ENCODE data around the gene PRKCE.
A peak's percentile ranks its signal among the peaks of the same experiment; 100 is the strongest.

The PRKCE gene

DNA sequence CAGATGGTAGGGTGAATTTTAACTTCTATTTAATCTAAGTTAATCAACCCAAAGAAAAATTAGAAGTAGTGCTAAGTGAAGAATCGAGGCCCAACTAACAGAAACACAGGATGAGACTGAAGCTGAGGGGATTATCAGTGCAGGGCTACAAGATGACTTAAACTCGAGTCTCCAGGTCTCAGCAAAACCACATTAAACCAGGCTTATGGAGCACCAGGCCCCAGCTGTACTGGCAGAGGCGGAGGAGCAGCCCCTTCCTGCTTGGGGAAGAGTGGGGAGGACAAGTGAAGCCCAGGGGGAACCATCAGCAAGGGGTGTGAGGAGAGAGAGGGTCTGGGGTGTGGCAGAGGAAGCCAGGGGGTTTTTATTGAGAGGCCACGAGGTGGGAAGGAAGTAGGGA is 509.8 kb downstream of the PRKCE start:
- no peak for FAIRE-seq
- no peak for DNase-seq (ENCODE audit: low spot score)

- FAIRE-seq (no peak), DNase-seq (ENCODE audit: low spot score) (no peak)
Observed at GRCh38 chr2:46161911-46162310, 510.4 kb downstream of the PRKCE start.

- FAIRE-seq = no peak
- no peak for DNase-seq (ENCODE audit: low spot score)
Observed at GRCh38 chr2:46162329-46163097, 511.0 kb downstream of the PRKCE start.

- FAIRE-seq = no peak
- no peak for DNase-seq (ENCODE audit: low spot score)
Observed at GRCh38 chr2:46163098-46163430, 511.6 kb downstream of the PRKCE start.

GRCh38 chr2:46163804-46164528 is 512.5 kb downstream of the PRKCE start:
- FAIRE-seq (no peak), DNase-seq (ENCODE audit: low spot score) (peak; percentile 61)

DNA sequence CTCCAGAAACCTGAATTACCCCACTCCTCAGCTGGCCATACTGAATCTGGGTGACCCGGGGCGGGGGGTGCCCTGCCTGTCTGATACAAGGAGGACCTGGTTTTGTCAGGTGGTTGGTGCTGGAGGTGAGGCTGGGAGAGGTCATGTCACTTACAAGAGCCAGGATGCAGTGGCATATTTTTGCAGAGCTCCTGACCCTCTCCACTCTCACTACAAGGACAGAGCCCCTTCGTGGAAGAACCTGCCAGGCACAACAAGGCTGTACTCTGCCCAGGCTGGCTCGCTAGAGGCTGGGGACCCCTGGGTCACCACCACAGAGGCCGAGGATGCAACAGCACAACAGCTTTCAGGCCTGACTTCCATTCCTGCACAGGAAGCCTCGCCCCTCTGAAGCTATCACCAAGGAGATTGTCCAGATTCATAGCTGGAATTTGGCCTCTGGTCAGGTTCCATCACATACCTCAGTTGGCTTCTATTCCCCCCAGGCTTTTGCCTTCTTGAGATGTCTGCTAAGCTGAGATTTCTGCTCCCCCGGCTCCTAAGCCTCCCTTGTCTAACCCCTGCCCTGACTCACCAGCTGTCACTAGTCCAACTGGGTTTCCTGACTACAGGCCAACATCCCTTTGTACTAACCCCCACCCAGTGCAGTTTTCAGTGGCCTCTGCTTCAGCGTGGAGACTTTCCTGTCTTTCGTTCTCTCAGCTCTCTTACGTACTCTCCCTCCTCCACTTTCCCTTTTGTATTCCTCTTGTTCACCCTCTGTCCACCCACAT is 513.2 kb downstream of the PRKCE start:
- peak; percentile 85 for FAIRE-seq
- peak; percentile 85 for DNase-seq (ENCODE audit: low spot score)

DNA sequence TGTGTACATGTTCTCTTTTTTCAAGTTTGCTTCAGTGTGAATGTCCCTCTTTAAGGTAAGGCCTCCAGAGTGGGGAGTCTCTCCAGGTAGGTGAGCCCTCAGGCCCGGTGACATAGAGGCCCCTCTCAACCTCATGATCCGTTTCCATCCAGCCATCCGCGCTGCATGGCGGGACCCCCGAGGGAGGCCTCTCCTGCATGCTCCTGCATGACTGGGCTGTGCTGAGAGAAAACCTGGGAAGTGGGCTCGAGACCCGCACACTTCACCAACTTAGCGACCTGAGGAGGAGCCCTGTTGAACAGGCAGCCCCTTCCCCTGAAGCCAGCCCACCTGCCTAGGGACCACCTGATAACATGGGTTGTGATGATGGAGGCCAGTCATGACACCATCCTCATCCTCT is 514.4 kb downstream of the PRKCE start:
- DNase-seq (ENCODE audit: low spot score) (no peak), FAIRE-seq (no peak)

- DNase-seq (ENCODE audit: low spot score) = no peak
- FAIRE-seq = no peak
Observed at GRCh38 chr2:46167406-46167805, 515.9 kb downstream of the PRKCE start.

DNA sequence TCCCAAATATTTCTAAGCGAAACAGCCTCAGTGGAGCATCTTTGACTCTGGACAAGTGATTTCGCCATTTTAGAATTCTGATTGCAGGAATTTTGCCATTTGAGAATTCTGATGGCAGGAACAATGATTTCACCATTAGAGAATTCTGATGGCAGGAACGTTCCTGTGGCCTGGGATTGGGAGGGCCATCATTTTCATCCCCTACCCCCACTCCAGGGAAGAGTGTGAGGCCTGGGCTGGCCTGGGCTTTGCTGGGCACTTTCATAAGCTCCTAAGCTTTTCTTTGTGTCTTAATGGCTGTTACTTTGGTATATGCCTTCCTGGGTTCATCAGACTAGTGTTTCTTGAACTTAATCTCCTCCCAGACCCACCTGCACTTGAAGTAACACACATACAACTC is 516.4 kb downstream of the PRKCE start:
- no peak for FAIRE-seq
- no peak for DNase-seq (ENCODE audit: low spot score)

DNA sequence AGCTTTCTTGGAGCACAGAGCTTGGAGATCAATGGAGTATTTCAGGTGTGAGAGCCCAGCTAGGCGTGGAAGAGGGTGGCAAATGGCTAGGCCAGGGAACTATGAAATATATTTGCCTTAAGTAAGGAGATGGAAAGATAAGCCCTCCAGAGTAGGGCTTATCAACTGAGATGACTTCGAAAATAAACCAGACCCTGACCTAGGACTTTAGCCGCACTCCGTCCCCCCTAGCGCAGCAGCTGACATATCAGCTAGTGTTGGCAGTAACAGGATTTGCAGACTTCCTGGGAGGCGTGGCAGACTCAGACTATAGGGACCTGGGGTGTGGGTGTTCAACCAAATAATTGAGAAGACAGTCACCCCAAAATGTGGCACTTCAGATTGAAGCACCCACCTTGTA is 518.0 kb downstream of the PRKCE start:
- FAIRE-seq (no peak), DNase-seq (ENCODE audit: low spot score) (no peak)

GRCh38 chr2:46170026-46170425 is 518.6 kb downstream of the PRKCE start:
- FAIRE-seq (no peak), DNase-seq (ENCODE audit: low spot score) (no peak)

DNA sequence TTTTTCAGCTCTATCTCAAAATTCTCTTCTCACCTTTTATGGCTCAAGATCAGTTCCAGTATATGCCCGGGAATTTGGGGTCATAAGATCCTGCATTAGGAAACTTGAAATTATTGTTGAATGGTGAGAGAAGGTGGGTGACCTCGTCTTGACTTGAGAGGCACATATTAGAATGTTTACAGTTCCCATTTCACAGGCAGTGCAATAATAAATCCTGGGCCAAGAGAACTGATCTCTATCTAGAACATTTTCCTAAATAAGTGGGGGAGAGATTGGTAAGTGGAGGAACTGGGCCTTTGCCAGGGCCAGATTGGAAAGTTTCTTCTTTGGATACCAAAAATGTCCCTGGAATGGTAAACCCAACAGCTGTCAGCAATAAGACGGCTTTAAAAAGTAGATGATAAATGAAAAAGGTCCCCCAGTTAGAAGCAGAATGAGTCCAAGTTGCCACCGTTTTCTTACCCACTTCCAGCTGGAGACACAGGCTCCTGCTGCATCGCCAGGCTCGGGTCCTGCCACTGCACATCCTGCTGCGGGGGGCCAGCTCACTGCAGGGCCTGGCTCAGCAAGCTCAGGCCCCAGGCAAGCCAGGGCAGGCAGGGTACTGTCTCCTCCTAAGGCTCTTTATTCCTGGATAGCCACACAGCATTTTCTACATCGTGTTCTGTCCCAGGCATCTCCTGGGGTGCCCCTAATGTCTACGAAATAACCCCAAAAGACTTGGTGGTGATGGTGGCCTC is 519.3 kb downstream of the PRKCE start:
- FAIRE-seq = no peak
- DNase-seq (ENCODE audit: low spot score) = no peak

- DNase-seq (ENCODE audit: low spot score) (peak; percentile 58), FAIRE-seq (no peak)
Observed at GRCh38 chr2:46171411-46171953, 520.0 kb downstream of the PRKCE start.

DNA sequence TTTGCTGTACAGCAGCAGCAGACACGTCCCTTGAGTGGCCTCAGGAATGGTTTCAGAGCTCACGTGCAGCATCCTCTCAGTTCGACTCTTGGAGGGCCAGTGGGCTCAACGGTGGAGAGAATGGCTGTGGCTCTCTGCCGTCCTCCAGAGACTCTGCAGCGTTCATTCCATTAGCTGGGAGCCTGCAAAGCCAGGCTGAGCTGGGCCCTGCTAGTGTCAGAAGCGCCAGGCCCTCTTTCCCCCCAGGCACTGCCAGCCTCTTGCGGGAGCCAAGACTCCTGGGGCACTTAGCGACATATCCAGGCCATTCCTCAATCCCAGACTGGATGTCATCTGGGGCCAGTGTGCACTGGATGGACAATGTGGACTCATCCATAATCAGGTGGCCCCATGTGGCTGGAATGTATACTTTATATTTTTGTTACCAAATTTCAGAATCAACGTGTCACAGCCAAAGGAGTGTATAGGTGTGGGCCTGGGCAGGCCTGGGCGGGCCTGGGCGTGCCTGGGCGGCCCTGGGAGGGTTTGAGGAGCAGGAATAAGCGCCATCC is 520.6 kb downstream of the PRKCE start:
- FAIRE-seq (no peak), DNase-seq (ENCODE audit: low spot score) (no peak)

DNA sequence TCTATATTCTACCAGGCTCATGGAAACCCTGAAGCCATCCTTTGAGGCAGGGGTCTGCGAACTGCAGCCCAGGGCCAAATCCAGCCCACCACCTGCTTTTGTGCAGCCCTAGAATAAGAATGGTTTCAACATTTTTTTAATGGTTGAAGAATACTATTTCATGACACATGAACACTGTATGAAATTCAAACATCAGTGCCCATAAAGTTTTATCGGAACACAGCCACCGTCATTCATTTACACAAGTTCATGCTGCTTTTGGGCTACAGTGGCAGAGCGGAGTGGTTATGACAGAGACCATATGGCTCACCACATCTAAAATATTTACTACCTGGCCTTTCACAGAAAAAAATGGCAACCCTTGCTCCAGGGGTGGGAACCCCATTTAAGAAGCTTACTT is 521.6 kb downstream of the PRKCE start:
- no peak for DNase-seq (ENCODE audit: low spot score)
- FAIRE-seq = no peak

- FAIRE-seq (no peak), DNase-seq (ENCODE audit: low spot score) (no peak)
Observed at GRCh38 chr2:46173636-46174250, 522.3 kb downstream of the PRKCE start.

- FAIRE-seq = no peak
- no peak for DNase-seq (ENCODE audit: low spot score)
Observed at GRCh38 chr2:46174345-46175170, 523.1 kb downstream of the PRKCE start.

DNA sequence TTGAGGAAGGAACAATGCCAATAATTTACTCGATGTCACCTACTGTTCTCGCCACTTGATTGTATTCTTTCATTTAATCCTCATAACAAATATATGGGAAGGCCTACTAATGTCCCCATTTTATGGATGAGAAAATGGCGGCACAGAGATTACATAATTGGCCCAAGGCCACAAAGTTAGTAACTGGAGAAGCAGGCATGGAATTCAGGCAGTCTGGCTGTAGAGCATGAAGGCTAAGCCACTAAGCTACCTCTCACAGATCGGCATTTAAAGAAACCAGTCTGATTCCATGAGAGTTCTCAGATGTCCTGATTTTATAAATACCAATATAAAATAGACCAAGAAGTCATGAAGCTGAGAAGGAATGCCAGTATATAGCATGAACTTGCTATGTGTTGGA is 523.9 kb downstream of the PRKCE start:
- FAIRE-seq = no peak
- no peak for DNase-seq (ENCODE audit: low spot score)

DNA sequence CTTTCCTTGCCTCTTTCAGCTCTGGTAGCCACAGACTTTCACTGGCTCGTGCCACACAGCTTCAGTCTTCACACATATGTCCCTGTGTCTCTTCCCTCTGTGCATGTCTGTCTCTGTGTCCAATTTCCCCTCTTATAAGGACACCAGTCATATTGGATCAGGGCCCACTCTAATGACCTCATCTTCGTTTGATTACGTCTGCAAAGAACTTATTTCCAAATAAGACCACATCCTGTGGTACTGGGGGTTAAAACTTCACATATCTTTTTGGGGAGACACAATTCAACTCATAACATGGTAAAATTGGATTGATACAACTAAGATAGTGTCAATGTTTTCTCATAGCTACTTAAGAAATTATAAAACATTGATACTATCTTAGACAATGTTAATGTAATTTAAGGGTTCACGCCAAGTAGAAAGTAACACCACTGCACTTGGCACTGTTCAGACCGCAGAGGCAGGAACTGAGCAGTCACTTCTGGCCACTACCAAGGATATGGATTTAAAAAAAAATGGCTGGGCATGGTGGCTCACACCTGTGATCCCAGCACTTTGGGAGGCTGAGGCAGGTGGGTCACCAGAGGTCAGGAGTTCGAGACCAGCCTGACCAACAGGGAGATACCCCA is 526.1 kb downstream of the PRKCE start:
- DNase-seq (ENCODE audit: low spot score) (no peak), FAIRE-seq (no peak)
